HG02852 (cell line): ENCODE results near the gene NIPAL3.
"Not testable (repeated sequence)": the region's sequence is repeated elsewhere in the genome, so short reads cannot be mapped to it uniquely, and the experiment has no call there.

Experiments used
- ATAC-seq: cut with Tn5 transposase; IDR thresholded peaks from one replicate; pipeline ENCODE4 v1.9.1; 2021; ENCODE audit warnings: mild to moderate bottlenecking, moderate library complexity; ENCODE audit not compliant: unreplicated experiment

Gene NIPAL3

DNA sequence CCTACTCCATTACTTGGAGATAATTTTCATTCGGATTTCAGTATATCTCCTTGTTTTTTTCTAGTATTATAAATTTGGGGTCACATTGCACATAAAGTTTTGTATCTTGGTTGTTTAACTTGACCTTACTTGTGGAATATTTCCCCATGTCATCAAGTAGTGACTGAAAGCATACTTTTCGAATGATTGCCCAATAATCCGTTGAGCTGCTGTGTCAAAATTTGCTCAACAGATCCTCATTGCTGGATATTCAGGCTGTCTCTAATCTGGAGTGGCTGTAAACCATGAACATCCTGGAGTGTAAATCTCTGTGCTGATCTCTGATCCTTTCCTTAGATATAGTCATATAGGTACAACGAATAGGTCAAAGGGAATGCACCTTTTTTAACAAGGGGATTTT, 4.9 kb downstream of the NIPAL3 start:
- no peak for ATAC-seq

DNA sequence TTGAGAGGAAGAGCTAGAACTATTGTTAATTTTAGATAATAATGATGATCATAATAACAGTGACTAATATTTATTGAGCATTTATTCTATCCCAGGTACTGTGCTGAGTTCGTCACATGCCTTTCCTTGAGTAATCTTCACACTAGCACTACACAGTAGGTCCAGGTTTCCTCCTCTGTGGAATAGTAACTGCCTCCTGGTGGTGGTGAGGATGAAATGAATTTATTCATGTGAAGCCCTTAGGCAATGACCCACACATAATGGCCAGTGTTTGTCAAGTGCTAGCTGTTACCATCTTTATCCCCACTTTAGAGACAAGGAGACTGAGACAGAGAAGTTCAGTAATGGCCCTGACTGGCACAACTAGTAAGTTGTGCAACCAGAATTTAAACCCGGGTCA, 5.9 kb downstream of the NIPAL3 start:
- no peak for ATAC-seq

DNA sequence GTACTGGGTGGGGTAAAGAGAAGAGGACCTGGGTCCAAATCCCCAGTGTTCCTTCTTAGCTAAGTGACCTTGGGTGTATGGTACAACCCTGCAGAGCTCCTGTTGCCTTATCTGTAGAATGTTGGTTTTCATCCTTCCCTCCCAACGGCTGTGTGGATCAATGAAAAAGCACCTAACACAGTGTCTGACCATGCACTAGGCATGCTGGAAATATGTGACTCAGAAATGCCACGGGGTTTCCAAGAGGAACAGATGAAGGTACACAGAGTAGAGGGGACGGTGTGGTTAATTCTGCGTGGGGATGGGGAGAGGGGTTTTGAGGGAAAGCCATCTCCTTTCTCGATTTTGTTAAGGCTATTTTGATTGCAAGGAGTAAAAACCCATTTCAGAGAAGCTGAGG, 8.6 kb downstream of the NIPAL3 start:
- ATAC-seq = no peak

DNA sequence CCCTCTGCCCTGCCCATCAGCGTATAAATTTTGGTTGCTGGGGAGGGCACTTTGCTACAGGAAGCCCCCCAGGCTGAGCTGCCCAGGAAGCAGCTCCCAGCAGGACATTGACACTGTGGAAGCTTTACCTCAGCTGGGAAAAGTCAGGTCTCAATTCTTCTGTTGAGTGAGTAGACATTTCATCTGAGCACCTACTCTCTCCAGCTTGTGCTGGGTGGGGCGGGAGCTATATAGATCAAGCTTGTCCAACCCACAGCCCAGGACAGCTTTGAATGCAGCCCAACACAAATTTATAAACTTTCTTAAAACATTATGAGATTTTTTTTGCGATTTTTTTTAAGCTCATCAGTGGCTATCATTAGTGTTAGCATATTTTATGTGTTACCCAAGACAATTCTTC, 9.4 kb downstream of the NIPAL3 start:
- ATAC-seq = no peak

DNA sequence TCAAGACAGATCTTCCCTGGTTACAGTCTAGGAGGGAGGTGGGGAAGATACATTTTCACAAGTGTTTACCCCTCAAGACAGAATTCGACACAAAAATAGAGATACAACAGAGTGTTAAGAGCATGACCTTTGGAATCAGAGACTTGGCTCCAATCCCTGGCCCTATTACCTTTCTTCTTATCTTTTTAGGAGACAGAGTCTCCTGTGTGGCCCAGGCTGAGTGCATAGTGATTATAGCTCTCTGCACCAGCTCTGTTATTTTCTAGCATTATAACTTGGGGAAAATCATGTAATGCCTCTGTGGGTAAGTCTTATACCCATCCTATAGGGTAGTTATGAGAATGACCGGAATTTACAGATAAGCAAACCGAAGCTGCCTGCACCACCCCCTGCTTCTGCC, 9.8 kb downstream of the NIPAL3 start:
- ATAC-seq = no peak

DNA sequence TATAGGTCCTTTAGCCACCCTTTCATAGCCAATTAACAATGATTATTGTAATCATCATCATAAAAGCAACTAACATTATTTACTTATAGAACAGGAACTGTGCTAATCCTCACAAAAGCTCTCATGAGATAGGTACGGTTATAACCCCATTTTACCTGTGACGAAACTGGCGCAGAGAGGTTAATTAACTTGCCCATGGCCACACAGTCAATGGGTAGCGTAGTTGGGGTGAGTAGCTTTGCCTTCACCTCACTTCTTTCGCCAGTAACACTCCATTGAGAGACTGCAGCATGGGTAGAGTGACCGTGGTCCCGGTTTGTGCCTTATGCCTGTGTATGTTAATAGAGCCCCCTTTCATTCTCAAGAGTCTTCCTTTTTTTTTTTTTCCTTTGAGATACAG, 10.3 kb downstream of the NIPAL3 start:
- no peak for ATAC-seq

DNA sequence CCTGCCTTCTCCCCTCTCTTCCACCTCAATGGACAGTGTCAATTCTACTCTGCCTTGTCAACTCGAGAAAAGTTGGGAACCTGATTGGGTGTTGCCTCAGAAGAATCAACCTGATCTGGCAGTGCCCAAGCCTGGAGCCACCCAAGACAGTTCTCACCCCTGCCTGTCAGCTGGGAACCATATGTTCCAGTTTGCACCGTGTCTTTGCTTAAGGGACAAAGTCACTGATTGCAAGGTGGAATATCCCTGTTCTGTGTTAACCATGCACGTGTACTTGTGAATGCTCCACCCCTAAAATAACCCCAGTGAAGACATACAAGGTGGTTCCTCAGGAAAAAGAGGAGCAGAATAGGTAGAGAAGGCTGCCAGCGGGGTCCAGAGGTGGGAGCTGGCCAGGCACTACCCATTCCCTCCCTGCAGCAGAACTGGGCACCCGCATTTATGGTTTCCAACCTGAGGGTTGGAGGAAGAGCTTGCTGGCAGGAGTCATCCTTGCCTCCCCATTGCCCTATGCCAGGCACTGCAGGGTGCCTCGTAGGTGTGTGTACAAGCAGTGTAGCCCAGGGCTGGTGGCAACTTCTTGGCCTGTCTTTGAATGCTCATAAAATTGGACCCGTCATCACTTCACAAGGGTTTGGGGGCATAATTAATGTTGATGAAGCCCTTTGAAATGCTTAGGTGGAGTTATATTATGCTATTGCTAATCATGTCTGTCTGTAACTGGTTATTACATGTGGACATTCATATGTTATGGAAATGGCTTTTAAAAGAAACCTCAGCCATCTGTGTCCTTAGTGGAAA, 11.3 kb downstream of the NIPAL3 start:
- ATAC-seq = no peak

DNA sequence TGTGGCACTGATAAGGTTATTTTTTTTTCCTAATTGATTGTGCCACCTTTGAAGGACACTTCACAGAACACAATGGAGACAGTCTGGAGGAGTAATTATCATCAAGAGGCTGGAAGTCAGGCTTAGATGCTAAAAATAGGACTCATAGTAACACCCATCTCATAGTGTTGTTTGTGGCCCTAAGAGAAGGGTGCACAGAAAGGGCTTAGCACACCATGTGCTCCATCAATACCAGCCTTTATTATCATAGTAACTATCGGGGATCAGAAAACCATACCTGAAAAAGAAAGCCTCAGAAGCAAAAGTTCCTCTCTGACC, 11.9 kb downstream of the NIPAL3 start:
- no peak for ATAC-seq

DNA sequence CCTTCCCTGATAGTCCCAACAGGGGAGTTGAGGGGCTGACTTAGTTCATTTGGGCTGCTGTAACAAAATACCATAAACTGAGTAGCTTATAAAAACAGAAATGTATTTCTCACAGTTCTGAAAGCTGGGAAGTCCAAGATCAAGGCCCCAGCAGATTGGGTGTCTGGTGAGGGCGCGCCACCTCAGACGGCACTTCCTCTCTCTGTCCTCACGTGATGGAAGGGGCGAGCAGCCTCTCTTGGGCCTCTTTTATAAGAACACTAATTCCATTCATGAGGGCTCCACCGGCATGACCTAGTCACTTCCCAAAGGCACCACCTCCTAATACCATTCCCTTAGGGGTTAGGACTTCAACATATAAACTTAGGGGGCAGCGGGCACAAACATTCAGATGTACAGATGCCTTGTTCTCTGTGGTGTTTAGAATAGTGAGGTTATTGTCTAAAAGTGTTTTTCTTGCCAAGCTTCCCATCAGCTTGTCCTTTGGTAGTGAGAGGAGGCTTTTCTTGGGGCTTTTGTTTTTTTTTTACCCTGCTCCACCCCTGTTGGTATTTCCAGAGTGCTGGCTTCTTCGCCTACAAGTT, 20.3 kb downstream of the NIPAL3 start:
- no peak for ATAC-seq

DNA sequence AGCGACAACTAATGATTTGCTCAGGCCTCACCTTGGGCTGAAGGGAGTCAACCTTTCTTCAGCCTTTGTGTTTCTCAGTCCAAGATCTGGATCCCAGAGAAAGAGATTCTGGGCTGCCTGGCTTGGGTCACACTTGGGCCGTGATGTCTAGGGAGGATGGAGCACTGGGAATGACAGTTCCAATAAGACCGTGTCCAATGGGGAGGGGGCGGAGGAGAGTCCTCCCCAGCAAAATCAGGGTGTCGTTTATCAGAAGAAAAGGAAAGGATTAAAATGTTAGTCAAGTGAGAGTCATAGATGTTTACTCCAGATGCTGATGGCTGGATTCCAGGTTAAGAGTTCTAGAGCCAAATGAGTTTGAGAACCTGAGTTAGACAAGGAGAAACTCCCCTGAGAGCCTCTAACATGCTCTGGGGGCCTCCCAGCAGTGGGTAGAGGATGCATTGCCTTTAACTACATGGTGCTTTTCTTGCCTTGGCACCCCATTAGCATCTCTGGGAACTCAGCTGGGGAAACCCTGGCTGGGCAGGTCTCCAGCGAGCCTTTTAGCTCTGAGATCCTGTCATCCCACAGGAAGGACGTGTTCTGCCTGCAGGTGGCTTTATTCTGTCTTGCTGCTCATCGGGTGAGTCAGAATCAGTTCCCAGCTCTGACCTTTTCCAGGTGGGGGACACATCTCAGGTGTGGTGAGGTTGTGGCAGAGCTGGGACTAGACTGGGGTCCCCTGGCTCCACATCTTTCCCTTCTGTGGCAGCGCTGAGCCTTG, 22.2 kb downstream of the NIPAL3 start:
- no peak for ATAC-seq

DNA sequence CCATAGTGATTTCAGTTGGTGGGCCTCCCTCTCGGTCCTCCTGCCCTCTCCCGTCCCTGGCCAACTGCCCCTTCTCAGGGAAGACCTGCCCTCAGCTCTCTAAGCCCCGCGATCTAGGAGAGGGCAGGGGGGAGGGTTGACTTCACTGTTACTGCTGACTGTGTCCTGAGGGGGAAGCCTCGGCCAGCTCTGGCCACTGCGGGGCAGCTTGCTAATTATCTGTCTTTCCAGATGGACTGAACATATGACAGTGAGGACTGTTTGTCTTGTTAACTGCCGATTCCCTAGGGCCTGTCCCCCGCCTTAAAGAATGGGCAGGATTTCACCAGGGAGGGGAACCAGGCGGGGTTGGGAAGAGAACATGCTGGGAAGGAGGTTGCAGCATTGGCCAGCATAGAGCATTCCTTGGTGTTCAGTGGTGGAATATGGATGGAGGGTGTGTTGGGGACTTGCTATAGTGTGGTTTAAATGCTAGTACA, 22.9 kb downstream of the NIPAL3 start:
- ATAC-seq = no peak

DNA sequence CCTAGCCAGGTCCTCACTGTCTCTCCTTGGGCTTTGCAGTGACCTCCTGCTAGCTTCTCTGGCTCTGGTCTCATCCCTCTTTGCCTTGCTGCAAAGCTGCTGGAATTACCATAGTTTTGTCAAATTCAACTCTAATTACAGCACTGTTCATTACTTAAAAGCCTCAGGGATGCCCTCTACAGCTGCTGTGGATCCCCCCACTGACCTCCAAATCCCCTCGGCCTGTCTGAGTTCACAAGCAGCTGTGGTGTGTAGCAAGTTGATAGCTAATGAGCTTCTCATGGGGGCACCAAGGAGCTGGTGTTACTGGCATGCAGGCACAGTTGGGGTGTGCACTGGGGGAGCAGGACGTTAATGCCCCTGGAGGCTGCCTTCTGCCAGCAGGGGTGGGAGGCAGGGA, 24.8 kb downstream of the NIPAL3 start:
- no peak for ATAC-seq

DNA sequence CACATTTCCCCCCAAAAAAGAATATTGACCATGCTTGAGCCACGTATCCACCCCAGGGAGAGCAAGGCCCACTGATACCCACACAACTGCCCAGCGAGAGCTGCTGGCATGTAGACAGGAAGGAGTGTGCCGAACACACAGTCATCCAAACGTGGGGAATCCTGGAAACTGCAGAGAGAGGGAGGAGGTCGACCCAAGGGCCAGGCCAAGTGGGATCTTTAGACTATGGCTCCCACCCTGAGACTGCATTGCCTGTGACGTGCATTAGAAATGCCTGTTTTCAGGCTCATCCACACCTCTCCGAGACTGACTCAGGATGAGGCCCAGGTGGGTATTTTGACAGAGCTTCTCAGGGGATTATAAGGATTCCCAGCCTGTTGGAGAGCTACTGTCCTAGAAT, 25.9 kb downstream of the NIPAL3 start:
- no peak for ATAC-seq

DNA sequence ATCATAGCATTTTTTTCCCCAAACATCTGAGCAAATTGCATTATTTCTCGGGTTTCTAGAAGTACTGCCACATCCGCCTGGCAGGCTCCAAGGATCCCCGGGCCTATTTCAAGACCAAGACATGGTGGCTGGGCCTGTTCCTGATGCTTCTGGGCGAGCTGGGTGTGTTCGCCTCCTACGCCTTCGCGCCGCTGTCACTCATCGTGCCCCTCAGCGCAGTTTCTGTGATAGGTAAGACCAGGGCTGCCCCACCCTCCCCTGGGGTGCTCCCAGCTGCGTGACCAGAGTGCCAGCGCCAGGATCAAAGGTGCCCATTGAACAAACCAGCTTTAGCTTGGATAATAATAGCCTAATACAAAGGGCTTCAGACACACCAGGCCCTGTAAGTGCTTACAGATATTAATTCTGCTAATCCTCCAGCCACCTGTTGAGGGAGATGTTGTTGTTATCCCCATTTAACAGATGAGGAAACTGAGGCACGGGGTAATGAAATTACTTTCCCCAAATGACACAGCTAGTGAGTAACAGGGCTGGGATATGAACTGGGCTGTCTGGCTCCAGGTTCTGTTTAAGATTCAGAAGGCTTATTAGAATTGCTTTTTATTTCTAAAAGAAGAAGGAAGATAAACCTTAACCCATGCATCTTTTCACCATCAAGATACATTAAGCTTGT, 26.5 kb downstream of the NIPAL3 start:
- no peak for ATAC-seq

DNA sequence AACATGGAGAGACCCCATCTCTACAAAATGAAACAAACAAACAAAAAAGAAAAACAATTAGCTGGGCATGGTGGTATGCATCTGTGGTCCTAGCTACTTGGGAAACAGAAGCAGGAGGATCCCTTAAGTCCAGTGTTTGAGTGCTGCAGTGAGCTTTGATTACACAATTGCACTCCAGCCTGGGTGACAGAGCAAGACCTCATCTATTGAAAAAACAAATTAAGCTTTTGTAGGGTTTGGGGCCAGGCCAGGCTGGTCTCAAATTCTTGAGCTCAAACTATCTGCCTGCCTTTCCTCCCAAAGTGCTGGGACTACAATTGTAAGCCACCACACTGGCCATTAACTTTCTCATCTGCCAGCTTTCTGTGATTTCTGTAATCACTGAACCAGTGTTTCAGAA, 27.2 kb downstream of the NIPAL3 start:
- no peak for ATAC-seq

DNA sequence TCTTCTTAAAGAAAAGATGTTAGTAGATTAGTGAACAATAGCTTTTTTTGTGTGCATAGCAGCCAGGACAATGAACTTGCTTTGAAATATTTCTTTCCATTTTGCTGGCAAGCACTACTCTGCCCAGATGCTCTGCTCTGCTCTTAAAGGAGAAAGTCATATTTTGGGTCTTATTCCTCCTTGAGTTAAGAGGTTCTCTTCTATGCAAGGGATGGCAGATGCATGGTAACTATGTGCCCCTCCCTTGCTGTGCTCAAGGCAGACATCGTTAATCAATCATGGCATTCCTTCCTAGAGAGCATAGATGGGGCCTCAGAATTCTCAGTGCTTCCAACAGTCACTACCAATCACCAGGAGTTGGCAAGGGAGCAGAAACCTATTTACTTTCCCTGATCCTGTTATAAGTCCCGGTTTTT, 27.6 kb downstream of the NIPAL3 start:
- ATAC-seq = no peak

DNA sequence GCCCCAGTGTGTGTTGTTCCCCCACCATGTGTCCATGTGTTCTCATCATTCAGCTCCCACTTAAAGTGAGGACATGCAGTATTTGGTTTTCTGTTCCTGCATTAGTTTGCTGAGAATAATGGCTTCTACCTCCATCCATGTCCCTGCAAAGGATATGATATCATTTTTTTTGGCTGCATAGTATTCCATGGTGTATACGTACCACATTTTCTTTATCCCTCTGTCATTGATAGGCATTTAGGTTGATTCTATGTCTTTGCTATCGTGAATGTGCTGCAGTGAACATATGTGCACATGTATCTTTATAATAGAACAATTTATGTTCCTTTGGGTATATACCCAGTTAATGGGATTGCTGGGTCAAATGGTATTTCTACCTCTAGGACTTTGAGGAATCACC, 30.8 kb downstream of the NIPAL3 start:
- ATAC-seq = not testable (repeated sequence)

DNA sequence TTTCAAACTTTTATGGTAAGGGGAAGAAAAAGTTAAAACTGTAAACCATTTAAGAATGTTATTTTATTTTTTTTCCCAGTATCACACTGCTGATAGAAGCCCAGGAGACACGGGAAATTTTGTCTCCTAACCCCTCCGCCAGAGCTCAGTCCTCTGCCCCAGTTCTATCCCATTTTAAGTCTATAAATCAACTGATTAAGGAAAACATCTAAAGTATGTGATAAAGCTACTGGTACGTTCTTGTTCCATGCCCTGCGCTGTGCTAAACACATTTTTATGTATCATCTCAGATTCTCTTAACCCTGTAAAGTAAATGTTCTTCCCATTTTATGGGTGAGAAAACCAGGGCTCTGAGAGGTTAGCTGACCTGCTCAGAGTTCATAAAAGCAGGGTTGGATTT, 34.7 kb downstream of the NIPAL3 start:
- no peak for ATAC-seq

DNA sequence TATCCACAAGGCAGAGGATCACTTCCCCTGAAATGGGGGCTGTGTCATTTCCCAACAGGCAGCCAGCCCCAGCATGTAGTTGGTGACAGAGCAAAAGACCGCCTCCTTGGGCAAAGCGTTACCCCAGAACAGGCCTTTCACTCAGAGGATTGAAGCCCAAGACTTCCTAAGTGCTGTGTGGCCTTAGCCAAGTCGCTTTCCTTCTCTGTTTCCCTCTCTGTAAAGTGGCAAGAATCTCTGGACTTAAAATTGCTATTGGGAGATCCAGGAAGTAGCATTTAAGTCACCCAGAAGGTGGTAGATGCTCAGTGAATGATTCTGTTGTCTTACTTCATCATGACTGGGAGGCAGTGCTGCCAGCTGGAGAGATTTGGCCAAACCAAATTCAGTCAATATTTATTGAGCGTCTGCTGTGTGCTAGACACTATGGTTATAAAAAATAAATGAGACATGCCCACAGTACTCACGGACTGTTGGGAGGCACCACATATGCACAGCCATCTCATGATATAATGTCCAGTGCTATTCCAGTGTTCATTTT, 35.3 kb downstream of the NIPAL3 start:
- no peak for ATAC-seq

DNA sequence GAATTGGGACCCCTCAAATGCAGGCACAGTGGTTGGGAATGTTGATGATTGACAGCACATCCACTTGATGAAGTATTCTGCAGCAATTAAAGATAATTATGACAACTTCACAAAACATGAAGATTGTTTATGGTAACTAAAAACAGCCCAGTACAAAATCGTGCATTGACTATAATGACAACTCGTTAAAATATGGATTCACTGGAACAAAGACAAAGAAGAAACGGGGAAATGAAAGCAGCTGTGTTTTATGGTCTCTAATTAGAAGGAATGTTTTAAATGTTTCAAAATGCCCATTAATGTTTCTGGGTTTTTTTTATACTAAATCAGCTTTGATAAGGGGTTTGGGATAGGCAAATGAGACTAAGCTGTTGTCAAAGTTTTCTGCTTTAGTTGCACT, 36.1 kb downstream of the NIPAL3 start:
- ATAC-seq = no peak

DNA sequence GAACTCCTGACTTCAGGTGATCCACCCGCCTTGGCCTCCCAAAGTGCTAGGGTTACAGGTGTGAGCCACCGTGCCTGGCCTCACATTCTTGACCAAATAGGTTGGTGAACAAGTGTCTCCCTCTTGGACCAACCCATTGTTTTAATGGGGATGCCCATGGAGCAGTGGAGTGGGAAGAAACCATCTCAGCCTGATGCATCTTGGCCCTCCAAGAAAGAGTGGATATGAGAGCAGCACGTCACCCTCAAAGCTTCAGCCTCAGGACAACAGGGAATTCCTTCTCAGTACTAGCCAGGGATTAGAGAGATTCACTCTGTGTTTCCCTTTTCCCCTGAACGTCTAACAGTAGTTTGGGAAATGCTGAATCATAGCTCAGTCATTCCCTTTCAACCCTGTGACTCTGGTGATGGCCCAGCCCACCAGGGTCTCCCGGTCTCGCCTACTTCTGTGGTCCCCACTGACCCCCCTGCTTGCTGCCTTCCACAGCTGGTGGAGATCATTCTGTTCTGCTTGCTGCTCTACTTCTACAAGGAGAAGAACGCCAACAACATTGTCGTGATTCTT, 37.4 kb downstream of the NIPAL3 start:
- no peak for ATAC-seq
